EL (cell line): ENCODE data around the gene ASTL.

ENCODE experiments used
- DNase-seq: peaks from one replicate; pipeline ENCODE4 v3.0.0-alpha.2; 2016

ASTL gene

DNA sequence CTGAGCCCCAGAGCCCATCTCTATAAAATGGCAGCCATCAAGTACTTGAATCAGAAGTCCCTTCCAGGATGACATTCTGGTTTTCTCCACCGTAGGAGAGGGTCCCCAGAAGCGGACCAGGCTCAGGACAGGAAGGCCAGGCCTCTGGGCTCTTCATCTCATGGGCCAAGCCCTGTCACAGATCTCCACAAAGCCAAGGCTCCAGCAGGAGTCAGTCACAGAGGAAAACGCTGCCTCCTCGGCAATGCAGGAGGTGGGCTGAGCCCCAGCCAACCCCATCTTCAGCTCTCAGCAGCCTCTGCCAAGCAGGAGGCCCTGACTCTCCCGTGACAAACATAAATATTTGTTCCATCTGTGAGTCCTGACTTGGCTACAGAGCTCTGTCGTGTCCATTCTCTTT, 64.1 kb downstream of the ASTL start:
- no peak for DNase-seq

DNA sequence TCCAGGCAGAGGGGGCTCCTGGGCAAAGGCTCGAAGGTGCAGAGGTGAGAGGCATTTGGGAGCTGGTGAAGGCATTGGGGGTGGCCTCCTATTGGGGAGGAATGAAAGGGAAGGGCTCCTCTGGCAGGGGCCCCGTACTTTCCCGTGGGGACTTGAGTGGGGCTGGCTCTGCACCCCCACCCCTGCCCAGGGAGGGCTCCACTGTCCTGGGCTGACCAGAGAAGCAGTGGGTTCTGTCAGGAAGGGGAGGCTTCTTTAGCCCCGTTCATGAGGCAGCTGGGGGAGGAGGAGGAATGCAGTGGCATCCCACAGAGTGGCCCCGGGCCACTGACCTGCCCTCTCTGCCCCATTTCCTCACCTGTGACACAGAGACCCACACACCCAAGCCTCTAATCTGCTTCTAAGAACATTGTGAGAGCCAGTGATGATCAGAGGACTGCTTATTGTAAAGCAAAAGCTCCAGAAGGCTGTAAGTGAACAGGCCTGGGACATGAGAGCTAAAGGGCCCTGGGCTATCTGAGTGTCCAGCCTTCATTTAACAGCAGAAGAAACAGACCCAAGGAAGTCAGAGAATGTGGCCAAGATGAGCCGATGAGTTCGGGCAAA, 65.0 kb downstream of the ASTL start:
- DNase-seq = no peak
